IPS-18c (cell line): ENCODE results near the gene HCN1.

Source experiments
- H3K4me3 ChIP-seq: 2 replicates; pipeline ENCODE4 v1.7.0; 2013; ENCODE audit warnings: low read depth, mild to moderate bottlenecking, low read length, moderate library complexity; ENCODE audit not compliant: insufficient read depth
- H3K9me3 ChIP-seq: one replicate; pipeline ENCODE4 v1.6.1; 2013; ENCODE audit warnings: mild to moderate bottlenecking, low read length, moderate library complexity; ENCODE audit not compliant: control insufficient read depth, insufficient read depth

Gene HCN1

DNA sequence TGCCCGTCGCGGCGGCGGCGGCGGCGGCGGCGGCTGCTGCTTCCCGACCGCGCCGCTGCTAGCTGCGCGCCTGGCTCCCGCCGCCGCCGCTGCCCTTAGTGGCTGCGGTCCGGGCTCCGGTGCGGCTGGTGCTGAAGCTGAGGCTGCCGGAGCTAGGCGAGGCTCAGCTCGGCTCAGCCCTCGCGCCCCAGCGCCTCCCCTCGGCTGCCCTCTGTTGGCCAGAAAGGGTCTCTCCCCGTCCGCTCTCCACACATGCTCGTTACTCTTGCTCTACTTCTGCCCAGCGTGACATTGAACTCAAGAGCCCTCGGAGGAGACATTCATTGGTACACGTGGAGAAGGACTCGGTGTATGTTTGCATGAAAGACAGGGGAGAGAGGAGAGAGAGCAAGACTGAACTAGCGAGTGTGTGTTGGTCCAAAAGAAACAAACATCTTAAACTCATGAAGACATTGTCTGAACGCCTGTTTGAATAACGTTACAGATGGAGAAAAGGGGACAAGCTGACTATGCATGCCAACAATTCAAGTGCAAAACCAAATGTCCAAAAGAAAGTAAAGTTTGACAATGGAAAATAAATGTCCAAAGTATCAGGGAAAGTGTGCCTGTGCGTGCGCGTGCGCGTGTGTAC is at the start of gene HCN1:
Gene HCN1 (minus strand): TSS at position 175 of the 631 bp plus-strand sequence.
- Histone ChIP-seq H3K4me3 (peak within 1 kb of the TSS; percentile 56), H3K9me3 (no peaks in the 10 kb centered on the region)

DNA sequence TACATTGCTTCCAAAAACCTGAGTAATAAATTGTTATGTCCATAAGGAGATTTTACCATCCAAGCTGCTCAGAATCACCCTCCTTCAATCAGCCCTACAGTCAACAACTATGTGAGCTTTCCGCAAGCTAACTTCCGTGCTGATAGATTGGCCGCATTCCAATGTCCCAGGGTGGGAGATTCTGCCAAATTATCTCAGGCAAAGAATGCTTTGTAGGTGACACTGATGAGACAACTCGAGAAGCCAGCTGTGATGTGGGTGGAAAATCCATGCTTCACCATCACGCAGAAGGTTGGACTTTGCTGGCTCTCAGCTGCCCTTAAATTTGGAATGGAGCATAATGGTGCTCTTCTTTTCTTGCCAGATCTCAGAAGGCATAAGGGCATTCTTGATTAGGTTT is 44.9 kb upstream of the HCN1 start:
- Histone ChIP-seq H3K4me3 (no peak overlapping the region), H3K9me3 (no peaks in the 10 kb centered on the region)

DNA sequence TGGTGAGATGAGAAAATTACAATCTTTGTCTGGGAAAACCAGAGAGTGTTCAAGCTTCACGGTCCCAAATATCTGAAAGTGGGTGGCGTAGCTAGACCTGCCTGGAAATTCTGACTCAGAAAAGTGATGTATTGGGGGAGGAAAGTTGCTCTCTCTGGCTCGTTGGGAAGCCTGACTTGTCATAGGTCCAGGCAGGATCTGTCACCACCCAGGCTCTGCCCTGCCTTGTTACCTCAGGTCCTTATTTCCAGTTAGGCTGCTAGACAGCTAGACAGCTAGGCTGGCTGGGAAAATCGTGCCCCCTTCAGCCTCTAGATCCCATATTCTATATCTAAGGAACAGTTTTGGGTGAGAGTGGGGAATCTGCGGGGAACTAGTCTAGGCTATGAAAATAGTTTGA is 41.0 kb upstream of the HCN1 start:
- H3K4me3 ChIP-seq, result no peak overlapping the region
- no peaks in the 10 kb centered on the region for H3K9me3 ChIP-seq

DNA sequence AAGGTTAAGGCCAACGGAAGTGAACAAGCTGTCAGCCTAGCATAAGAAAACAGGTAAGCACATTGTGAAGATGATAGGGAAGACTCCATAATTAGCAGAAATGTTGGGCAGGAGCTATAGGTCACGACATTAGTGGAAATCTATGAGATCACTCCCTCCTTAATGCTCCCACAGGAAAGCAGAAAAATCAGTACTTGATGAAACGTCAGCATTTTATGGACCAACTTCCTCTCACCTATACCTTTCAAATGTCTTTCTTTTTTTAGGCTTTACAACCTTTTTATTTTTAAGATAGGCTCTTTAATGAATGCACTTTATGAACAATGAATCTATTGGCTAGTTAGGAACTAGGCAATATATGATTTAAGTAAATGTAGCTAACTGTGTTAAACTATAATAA is 29.4 kb upstream of the HCN1 start:
- no peak overlapping the region for H3K4me3 ChIP-seq
- no peaks in the 10 kb centered on the region for H3K9me3 ChIP-seq

DNA sequence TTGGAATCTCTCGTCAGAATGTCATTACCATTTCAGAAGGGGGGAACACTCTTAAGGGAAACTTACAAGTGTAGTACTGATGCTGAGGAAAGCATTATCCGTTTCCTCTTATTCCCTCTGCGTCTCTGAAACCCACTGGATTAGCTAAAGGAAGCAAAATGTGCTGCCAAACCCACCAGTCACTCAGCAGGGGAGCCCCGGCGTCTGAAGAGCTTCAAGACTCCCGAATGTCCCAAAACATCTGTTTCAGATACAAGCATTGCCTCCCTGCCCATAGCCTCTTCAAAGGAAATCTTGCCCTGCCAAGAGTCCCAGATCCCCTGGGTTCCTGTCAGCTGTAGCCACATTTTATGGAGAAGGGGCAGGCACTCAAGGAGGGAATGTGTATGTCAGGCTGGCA is 1.0 kb upstream of the HCN1 start:
- H3K4me3 ChIP-seq, result no peak overlapping the region
- H3K9me3 ChIP-seq, result no peaks in the 10 kb centered on the region

DNA sequence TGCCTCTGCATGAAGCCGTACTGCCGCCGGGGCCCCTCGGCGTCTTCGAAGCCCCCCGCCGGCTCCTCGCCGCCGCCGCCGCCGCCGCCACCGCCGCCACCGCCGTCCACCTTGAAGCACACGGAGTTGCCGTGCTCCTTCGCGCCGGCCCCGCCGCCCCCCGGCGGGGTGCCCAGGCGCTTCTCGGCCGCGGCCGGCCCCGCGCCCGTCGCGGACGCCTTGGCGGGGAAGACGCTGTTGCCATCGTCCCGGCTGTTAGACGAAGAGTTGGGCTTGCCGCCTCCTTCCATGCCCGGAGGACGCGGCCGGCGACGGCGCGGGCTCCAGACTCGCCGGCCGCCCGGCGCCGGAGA is 400 bp downstream of the HCN1 start:
- H3K4me3 ChIP-seq, result peak overlapping the region; percentile 56
- no peaks in the 10 kb centered on the region for H3K9me3 ChIP-seq

DNA sequence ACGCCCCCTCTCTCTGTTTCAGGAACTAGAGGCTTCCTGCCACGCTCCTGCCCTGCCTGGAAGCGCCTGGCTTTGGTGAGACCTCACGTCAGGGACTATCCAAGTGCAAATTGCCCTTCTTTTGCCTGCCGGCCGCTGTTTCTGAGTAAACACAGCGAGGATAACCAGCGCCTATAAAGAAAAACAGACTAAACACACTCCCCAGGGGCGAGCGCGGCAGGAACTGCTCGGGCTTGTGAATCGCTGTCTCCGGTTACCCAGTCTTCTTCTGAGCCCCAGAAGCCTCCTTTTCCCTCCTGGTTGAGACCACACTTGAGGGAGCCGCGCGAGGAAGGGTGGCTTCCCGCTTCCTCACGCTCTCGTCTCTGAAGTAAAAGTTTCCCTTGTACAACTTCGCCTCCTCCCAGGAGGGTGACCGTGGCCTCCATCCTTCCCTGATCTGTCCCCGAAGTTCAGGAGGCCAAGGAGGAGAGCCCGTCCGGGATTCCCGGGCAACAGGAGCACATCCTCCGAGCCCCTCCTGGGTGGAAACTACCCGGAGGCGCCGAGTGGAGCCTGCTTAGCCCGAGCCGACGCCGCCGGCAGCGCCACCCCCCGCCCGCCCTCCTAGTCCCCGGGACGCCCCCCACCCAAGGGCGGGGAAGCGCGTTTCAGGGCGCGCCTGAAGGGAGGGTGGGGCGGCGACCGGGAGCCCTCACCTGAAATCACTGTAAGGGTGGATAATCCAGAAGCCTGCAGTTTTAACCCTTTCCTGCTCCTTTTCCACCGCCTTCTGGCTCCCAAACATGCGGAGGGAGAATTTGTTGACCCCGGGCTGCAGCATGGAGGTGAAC is 993 bp downstream of the HCN1 start:
- no peaks in the 10 kb centered on the region for H3K9me3 ChIP-seq
- H3K4me3 ChIP-seq, result peak overlapping the region; percentile 56

DNA sequence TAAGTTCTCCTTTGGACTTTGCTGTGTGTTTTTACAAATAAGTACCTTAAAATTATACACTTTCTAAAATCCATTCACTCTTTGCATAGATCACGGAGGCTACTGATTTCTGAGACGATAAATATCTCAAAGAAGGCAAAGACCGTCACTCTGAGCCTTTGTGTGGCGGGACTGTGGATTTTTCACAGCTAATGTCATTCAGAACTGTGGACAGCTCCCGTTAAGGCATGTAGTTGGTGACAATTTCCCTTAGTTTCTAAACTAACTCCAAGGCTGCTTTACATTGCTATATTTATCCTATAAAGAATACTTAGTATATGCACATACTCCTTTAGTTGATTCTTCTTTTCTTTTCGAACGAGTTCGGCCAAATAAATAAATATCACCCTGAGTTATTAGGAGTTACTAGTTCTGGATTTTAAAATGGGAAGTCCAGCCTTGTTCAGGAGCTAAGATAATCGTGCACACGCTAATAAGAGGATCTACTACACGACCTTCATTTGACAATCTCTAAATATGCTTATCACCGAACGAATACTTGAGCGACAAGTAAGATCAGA is 1.8 kb downstream of the HCN1 start:
- Histone ChIP-seq H3K4me3 (peak overlapping the region; percentile 56), H3K9me3 (no peaks in the 10 kb centered on the region)

DNA sequence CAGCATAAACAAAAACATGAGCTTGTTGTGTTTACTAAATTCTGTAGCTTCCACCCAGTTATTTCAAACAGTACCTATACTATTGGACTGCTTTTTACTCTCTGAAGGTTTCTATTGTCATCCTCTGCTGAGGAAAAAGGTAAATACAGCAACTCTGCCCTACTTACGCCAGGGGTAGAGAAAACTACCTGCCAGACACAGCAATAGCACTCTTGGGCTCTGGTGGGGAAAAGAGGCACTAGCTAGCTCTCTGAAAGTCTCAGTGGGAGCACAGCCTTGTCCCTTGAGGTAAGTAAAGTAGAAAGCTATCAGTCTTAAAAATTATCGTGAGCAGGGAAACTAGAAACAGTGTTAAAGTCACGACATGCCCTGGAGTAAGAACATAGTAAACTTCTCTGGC is 3.7 kb downstream of the HCN1 start:
- H3K9me3 ChIP-seq, result no peaks in the 10 kb centered on the region
- no peak overlapping the region for H3K4me3 ChIP-seq

DNA sequence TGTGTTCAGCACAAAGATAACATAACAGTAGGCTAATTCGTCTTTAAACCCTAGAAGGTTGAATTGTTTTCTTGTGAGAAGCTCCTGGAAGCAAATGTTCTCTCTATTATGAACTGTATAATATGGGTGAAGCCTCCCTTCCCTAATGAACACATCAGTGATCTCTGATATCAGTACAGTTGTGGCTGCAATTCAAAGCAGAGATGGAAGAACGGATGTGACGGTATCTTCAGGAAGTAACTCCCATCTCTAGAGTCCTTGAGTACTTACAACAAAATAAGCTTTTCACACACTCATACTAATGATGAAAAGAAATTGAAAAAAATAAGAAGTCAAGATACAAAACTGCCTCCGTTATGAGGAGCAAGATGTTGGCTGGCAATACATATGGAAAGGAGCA is 4.5 kb downstream of the HCN1 start:
- Histone ChIP-seq H3K9me3 (no peaks in the 10 kb centered on the region), H3K4me3 (no peak overlapping the region)

DNA sequence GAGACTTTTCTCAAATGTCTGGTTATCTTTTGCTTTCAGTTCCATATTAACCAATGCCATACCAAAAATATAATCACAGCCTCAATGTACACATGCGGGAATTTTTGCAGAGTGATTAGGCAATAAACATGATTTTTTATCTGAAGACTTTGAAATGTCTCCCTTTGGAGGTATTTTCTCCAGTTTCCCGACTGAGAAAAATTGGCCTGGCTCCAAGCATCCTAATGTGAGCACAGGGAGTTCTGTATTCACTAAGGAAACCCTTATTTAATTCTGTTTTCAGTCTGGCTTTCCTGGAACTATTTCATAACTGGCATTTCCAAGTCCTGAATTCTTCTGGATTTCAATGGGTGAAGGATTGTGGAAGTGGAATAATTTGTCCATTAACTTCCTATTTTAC is 8.5 kb downstream of the HCN1 start:
- Histone ChIP-seq H3K4me3 (no peak overlapping the region), H3K9me3 (no peaks in the 10 kb centered on the region)

DNA sequence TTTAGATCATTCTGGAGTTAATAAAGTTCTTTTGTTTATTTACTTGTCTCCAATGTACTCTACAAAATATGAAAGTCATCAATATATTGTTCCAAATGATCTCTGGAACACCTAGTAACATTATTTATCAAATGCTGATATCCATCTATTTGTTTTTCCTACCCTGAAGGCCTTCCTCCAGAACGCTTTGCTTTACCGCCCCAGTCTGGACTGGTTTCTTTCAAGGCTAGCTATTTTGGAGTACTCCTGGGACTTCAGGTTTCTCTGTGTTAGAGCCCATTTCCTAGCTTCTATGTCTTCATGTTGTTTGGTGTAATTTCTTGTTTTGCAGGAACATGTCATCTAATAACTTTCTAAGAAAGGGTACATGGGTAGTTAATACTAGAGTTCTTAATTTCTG is 9.6 kb downstream of the HCN1 start:
- Histone ChIP-seq H3K9me3 (no peaks in the 10 kb centered on the region), H3K4me3 (no peak overlapping the region)

DNA sequence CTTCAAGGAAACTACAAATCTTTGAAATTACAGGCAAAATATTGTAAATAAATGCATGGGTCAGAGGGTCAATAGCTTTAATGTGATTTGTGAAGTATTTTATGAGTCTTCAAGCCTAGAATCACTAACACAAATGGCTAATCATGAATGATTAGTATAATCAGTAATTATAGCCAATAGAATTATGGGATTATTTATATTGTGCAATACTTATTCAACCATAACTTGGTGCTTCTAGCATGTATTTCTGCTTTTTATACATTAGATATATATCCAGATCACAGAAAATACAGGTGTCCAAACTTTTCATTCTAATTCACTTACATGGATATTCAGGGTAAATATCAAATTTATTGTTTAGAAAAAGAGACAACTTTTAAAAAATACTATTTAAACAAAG is 12.1 kb downstream of the HCN1 start:
- Histone ChIP-seq H3K4me3 (no peak overlapping the region), H3K9me3 (no peaks in the 10 kb centered on the region)

DNA sequence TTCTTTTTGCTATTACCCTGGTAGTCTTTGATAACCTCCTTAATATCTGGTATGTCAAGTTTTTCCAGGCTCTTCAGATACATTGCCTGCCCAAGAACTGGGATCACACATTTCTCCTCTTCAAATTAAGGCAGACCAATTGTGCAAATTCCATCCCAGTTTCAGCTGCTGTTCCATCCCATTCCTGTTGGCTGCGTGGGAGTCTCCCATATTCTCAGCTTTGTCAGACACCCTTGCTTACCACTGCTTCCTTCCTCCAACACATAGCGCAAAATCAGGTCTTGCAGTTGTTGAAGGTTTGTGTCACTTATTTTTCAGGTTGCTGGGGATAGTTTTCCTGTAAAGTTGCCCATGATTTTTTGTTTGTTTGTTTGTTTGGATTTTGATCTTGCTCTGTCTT is 15.2 kb downstream of the HCN1 start:
- H3K4me3 ChIP-seq, result no peak overlapping the region
- H3K9me3 ChIP-seq, result no peaks in the 10 kb centered on the region

DNA sequence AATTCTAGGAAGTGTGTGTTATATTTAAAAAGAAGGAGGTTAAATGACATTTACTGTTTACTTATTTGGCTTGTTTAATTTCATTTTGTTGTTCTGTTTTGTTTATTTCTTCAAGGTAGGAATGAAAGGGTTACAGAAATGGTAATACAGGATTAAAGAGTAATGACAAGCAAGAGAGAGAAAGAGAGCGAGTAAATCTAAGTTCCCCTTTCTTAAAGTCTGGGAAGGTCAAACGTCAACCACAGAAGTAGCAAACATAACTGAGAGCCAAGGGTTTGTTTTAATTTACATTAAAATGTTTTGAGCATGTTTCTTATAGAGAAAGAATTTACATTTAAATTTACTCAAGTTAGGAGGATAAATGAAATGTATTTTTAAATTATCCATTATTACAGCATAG is 18.7 kb downstream of the HCN1 start:
- Histone ChIP-seq H3K9me3 (no peaks in the 10 kb centered on the region), H3K4me3 (no peak overlapping the region)

DNA sequence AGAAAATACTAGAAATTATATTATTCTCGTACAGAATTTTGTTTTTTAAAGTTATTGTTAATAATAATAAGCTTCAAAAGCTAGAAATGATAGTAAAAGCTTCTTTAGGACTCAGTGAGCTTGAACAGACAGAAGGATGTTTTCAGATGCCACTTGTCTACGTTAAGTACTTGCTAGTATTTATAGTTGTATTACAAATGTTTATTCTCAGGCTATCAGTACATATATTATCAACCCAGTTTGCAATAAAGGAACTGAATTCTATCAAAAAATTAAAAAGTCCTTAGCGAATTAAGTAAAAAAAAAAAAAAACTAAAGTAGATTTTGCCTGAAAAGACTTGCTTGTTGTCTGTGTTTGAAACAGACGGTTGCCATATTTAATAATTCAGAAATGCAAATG is 23.9 kb downstream of the HCN1 start:
- Histone ChIP-seq H3K9me3 (no peaks in the 10 kb centered on the region), H3K4me3 (no peak overlapping the region)

DNA sequence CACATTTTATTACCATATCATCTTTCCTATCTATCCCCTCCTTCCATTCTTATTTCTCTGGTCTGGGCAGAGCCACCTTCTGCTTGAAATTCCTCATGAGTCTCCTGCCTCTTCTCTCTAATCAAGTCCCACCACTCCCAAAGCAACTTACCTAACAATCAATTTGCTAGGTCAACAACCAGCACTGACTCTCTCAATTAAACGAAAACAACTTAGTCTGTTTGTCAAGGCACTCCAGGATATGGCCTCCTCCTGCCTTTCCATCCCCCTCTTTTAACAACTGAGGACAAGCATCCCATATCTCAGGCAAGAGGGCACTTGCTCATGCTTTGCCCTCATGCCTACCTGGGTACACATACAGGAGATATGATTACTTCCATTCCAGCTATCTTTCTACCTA is 47.4 kb downstream of the HCN1 start:
- H3K4me3 ChIP-seq, result no peak overlapping the region

DNA sequence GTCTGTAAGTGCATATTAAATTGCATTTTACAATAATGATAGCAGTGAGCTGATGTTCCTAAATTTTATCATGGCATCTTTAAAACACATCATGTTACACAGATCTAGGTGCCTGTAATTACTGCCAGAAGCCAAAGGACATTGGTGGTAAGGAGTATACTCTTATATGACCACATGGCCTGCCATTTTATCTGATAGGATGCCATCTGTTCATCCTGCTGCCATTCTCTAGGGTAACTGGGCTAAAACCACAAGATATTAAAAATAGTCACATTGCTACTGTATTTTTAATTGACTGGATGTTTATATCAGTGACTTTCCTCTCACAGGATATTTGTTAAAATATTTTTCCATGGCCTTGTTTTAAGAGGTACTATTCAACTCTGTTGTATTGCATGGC is 53.1 kb downstream of the HCN1 start:
- H3K9me3 ChIP-seq, result no peaks in the 10 kb centered on the region
- H3K4me3 ChIP-seq, result no peak overlapping the region

More for the DNA sequence above, 47.4 kb downstream of the HCN1 start:
- H3K9me3 ChIP-seq, result no peaks in the 10 kb centered on the region
